Epithelial cell of esophagus (primary cell): ENCODE data around the gene TTC4.

Source experiments
- DNase-seq: peaks from one replicate; pipeline ENCODE4 v3.0.0; 2010; ENCODE audit warnings: low read depth
- H3K4me3 ChIP-seq: 2 replicates; pipeline ENCODE4 v1.5.1; 2011; ENCODE audit warnings: mild to moderate bottlenecking, low read length, control low read depth
- TF ChIP-seq, protein P1 (sequence below): IDR thresholded peaks from 2 replicates; pipeline ENCODE4 v1.5.1; 2011; ENCODE audit warnings: low read depth, mild to moderate bottlenecking, low read length, control low read depth, inconsistent platforms; ENCODE audit not compliant: insufficient read depth; ENCODE audit errors: missing control alignments

The TTC4 gene

DNA sequence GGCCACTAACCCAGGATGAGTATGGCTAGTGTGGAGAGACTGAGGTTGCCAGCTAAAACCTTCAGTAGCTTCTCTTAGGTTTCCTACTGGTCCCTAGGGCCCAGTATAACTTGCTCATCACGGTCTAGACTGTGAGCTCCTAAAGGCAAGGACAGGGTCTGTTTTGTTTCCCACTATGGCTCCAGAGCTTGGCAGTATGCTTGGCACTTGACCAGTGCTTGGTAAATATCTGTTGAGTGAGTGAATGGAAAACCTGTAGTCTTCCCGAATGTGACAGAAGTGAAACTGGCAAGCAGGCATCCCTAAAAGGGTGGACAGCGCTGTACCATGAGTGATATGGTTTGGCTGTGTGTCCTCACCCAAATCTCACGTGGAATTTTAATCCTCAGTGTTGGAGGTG, 61.8 kb downstream of the TTC4 start:
- TF ChIP-seq, protein P1, sequence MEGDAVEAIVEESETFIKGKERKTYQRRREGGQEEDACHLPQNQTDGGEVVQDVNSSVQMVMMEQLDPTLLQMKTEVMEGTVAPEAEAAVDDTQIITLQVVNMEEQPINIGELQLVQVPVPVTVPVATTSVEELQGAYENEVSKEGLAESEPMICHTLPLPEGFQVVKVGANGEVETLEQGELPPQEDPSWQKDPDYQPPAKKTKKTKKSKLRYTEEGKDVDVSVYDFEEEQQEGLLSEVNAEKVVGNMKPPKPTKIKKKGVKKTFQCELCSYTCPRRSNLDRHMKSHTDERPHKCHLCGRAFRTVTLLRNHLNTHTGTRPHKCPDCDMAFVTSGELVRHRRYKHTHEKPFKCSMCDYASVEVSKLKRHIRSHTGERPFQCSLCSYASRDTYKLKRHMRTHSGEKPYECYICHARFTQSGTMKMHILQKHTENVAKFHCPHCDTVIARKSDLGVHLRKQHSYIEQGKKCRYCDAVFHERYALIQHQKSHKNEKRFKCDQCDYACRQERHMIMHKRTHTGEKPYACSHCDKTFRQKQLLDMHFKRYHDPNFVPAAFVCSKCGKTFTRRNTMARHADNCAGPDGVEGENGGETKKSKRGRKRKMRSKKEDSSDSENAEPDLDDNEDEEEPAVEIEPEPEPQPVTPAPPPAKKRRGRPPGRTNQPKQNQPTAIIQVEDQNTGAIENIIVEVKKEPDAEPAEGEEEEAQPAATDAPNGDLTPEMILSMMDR = no peak
- DNase-seq = no peak
- no peak overlapping the region for H3K4me3 ChIP-seq

DNA sequence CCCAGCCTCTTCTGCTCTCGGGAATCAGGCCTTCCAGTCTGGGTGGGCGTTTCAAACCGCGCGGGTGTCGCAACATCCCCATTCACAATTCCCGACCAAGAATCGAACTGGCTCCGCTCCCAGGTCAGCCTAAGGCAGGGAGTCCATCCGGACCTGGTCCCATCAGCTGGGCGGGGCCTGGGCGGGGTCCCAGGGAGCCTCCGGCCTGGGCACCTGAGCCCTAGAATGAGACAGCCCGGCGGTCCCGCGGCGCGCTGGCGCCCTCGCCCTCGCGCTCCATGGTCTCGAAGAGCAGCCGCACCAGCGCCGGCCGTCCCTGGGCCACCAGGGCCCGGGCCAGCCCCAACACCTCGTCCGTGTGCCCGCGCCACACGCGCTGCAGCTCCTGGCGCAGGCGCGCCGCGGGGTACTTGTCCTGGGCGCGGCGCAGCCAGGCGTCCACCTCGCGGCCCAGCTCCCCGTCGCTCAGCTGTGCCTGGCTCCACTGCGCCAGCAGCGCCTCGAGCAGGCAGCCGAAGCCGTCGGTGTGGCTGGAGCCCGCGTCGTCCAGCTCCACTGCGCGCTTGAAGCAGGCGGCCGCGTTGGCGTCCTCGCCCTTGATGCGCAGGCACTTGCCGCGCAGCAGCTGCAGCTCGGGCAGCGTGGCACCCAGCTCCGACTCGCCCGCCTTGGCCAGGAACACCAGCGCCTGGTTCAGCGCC, 65.5 kb downstream of the TTC4 start:
- H3K4me3 ChIP-seq = no peak overlapping the region
- TF ChIP-seq, protein P1 = no peak

DNA sequence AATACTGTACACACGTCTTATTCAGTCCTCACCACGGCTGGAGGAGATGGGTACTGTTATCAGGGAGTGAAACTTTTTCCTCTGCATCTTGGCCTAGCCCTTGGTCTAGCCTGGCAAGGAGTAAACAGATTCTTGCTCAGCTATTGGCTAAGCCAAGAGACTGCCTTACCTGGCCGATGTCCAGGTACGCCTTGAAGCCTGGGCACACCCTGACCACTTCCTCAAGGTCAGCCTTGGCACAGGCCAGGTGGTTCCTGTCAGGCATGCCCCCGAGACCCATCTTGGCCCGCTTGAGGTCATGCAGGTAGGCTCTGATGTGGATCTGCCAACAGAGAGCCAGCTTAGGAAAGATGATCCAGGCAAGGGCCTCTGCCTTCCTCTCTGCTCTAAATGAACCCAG, 66.5 kb downstream of the TTC4 start:
- TF ChIP-seq, protein P1 = no peak
- no peak for DNase-seq

More for the DNA sequence above, 65.5 kb downstream of the TTC4 start:
- peak; percentile 24 for DNase-seq

DNA sequence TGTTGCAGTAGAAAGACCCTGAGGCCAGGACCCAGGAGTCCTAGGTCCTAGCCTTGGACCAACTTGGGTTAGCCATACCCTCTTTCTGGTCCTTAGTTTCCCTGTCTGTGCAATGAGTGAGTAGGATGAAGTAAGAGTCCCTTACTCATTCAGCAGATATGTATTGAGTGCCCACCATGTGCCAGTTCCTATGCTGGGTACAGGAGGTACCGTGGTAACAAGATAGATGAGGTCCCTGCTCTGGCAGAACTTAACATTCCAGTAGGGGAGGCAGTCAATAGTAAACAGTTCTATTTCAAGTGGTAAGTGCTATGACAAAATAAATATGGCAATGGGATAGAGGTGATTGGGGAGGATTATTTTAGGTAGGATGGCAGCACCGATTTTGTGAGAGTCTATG, 66.9 kb downstream of the TTC4 start:
- TF ChIP-seq, protein P1 = no peak
- no peak for DNase-seq

More for the DNA sequence above, 66.5 kb downstream of the TTC4 start:
- no peak overlapping the region for H3K4me3 ChIP-seq

GRCh38 chr1:54784066-54784465, 68.4 kb downstream of the TTC4 start:
- DNase-seq = no peak
- TF ChIP-seq, protein P1 = no peak
- no peak overlapping the region for H3K4me3 ChIP-seq

More for the DNA sequence above, 66.9 kb downstream of the TTC4 start:
- no peak overlapping the region for H3K4me3 ChIP-seq

GRCh38 chr1:54786778-54787177, 71.1 kb downstream of the TTC4 start:
- TF ChIP-seq, protein P1 = no peak

DNA sequence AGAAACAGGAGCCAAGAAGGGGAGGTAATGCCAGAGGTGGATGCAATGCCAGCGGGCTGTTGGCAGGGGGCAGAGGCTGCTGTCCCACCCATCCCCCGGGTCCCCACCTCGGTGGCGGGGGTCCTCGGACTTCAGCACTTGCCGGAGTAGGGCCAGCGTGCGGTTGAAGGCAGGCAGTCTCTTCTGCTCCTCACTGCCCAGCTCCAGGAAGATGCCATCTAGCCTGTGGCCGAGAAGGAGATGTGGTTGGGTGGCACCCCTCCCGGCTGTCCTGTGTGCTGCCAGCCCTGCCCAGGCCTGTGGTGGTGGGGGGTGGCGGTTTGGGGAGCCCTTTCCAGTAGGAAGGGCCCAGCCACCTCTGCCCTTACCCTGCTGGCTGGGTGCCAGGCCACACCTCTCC, 71.9 kb downstream of the TTC4 start:
- H3K4me3 ChIP-seq = no peak overlapping the region
- no peak for DNase-seq
- TF ChIP-seq, protein P1 = no peak

More at GRCh38 chr1:54786778-54787177, 71.1 kb downstream of the TTC4 start:
- no peak overlapping the region for H3K4me3 ChIP-seq
- DNase-seq = no peak
